PC-3 (cell line): ENCODE data around the gene CYP2C9.

Experiments used
- CTCF ChIP-seq: fragments of 300-600 bp; sonication (generic); conservative IDR thresholded peaks from 2 replicates; pipeline ENCODE4 v1.5.1; 2017; ENCODE audit warnings: antibody characterized with exemption, low read depth, mild to moderate bottlenecking, low read length
- EZH2 ChIP-seq: fragments of 300-600 bp; sonication (generic); IDR thresholded peaks from one replicate; pipeline ENCODE4 v1.6.1; 2017; ENCODE audit warnings: antibody characterized with exemption, mild to moderate bottlenecking, low read length; ENCODE audit not compliant: unreplicated experiment

- no peak for TF ChIP-seq CTCF
- TF ChIP-seq EZH2: no peak
Measured at GRCh38 chr10:94916423-94916822, 22.0 kb upstream of the CYP2C9 start.
